ENCODE results near the gene PLEKHD1. TPM values are rescaled to one million over a fixed set of nuclear protein-coding genes. Genes with fewer than 3 reads are reported as not detected.

The PLEKHD1 gene
- total and polyA plus RNA-seq, 9 of the 15 experiments (the other 6 are each of a cell fraction or from before 2014, with no cell fraction given): not detected

GRCh38 chr14:69531135-69531534 lies 46.6 kb downstream of the PLEKHD1 start:
- Histone ChIP-seq H3K27me3 (ENCODE audit: control insufficient read depth in 2 of 2, insufficient read depth in 2 of 2, low read length in 2 of 2) (peaks cover 6 to 40% of the 10 kb centered on the region in 2 experiments; a peak in 4 of 5 replicates), H3K9ac (ENCODE audit: insufficient read depth in 1 of 2, low read depth in 2 of 2, low read length in 2 of 2) (no peak overlapping the region), H3K9me1 (ENCODE audit: control insufficient read depth, insufficient read depth, low read length) (no peaks in the 10 kb centered on the region), H3K9me3 (replicated peaks; ENCODE audit: control insufficient read depth, insufficient read depth, low read depth, low read length) (no peaks in the 10 kb centered on the region), H4K20me1 (replicated peaks; ENCODE audit: control insufficient read depth, insufficient read depth, low read length) (no peaks in the 10 kb centered on the region), H3K4me3 (no peak overlapping the region), H2AFZ (ENCODE audit: low read depth, low read length) (no peak overlapping the region), H3K4me1 (replicated peaks in 1 of 2; ENCODE audit: control insufficient read depth in 2 of 2, insufficient read depth in 2 of 2, low read length in 2 of 2) (no peaks in the 10 kb centered on the region; a peak in 1 of 5 replicates), H3K4me2 (ENCODE audit: insufficient read depth, low read length) (no peak overlapping the region), H3K27ac (ENCODE audit: extremely low read depth, low read depth, low read length) (no peak overlapping the region), H3K36me3 (ENCODE audit: control insufficient read depth, insufficient read depth, low read length) (no peaks in the 10 kb centered on the region), H3K79me2 (ENCODE audit: control insufficient read depth, insufficient read depth, low read length) (no peaks in the 10 kb centered on the region)
- BruUV-seq (replicated peaks): no TSS peak
- in situ Hi-C loops (cut with MboI) (no loop called here), intact Hi-C loops (cut with micrococcal nuclease) (no loop called here)
- DNase-seq (ENCODE audit: extremely low read depth in 1 of 4, low spot score in 3 of 4): no peak
- CTCF ChIA-PET (ENCODE audit: low intra/inter-chr PET ratio): no interaction called here
- no peak for TF ChIP-seq HDAC3 (IDR thresholded peaks at IDR 0.05; ENCODE audit: borderline replicate concordance, partially characterized antibody)
- TF ChIP-seq BRF1 (IDR thresholded peaks at IDR 0.05; ENCODE audit: borderline replicate concordance, extremely low read depth, insufficient read length): no peak
- no peak for TF ChIP-seq ELF2 (CRISPR knock-in tag; IDR thresholded peaks at IDR 0.05)
- TF ChIP-seq POLR3G (IDR thresholded peaks at IDR 0.05; ENCODE audit: extremely low read depth, insufficient read length, insufficient replicate concordance): no peak
- TF ChIP-seq CCNT2 (IDR thresholded peaks at IDR 0.05; ENCODE audit: borderline replicate concordance, extremely low read depth, insufficient read length, low read depth, low read length): no peak
- TF ChIP-seq HMG20B (CRISPR knock-in tag; IDR thresholded peaks at IDR 0.05): no peak
- TF ChIP-seq SAFB (IDR thresholded peaks at IDR 0.05; ENCODE audit: borderline replicate concordance, low read depth, low read length): no peak
- TF ChIP-seq ZNF740 (CRISPR knock-in tag; IDR thresholded peaks at IDR 0.05): no peak
- no peak for TF ChIP-seq ZNF740 (tag; IDR thresholded peaks at IDR 0.05)
- ATAC-seq: no peak
- WGBS (ENCODE audit: insufficient coverage, low coverage, missing lambda C conversion rate): 0% methylated on average over 3 of the region's 3 CpGs
- no peak for FAIRE-seq
- POLR2A ChIA-PET: no interaction called here

Data from K562 (cell line).